ENCODE data around the gene KLHL5. TPM values are rescaled to one million over a fixed set of nuclear protein-coding genes. Genes with fewer than 3 reads are reported as not detected.

Gene KLHL5
- total and polyA plus RNA-seq, 4 experiments from 2014 or later = 18.6 to 38.4 (median 30.4) TPM

GRCh38 chr4:39106011-39106410 lies 44.0 kb downstream of the KLHL5 start:
- Mint-ChIP-seq H3K4me3 (no peak overlapping the region), H3K9me3 (peaks cover 0 to 4% (median 0%) of the 10 kb centered on the region in 8 donors), H3K36me3 (peaks cover 31 to 43% of the 10 kb centered on the region in 2 donors), H3K27ac (peak overlapping the region in 4 of 7 donors; percentile 1 to 76 (median 28)), H3K27me3 (no peaks in the 10 kb centered on the region), H3K4me1 (peaks cover 0 to 5% (median 2%) of the 10 kb centered on the region in 4 donors)
- H3K27me3 ChIP-seq (ENCODE audit: insufficient read depth, low read length) = no peaks in the 10 kb centered on the region
- H3K36me3 ChIP-seq (ENCODE audit: insufficient read depth, low read length) = peaks cover 4% of the 10 kb centered on the region
- POLR2A ChIA-PET (ENCODE audit: partially characterized antibody) = interaction anchor here (0.5 kb wide), 1 partner anchor 133 kb away, joined by 3 read pairs; no protein-coding TSS in a partner anchor
- no peaks in the 10 kb centered on the region for H3K9me3 ChIP-seq (ENCODE audit: control insufficient read depth in 1 of 2, low read length in 2 of 2)
- H3K4me3 ChIP-seq (ENCODE audit: low read length in 2 of 2) = no peak overlapping the region
- intact Hi-C loops (cut with micrococcal nuclease) = no loop called here
- DNase-seq = no peak
- H3K4me1 ChIP-seq (ENCODE audit: insufficient read depth, low read length) = no peaks in the 10 kb centered on the region
- CTCF ChIA-PET (ENCODE audit: partially characterized antibody) = no interaction called here
- H3K27ac ChIP-seq (ENCODE audit: low read depth, low read length) = no peak overlapping the region

- Mint-ChIP-seq H3K4me3 (no peak overlapping the region), H3K36me3 (peaks cover 51 to 53% of the 10 kb centered on the region in 2 donors), H3K27ac (no peak overlapping the region), H3K4me1 (peaks cover 21 to 31% (median 24%) of the 10 kb centered on the region in 4 donors), H3K27me3 (no peaks in the 10 kb centered on the region), H3K9me3 (peaks cover 0 to 8% (median 0%) of the 10 kb centered on the region in 8 donors)
- no peak overlapping the region for H3K27ac ChIP-seq (ENCODE audit: low read depth, low read length)
- H3K9me3 ChIP-seq (ENCODE audit: control insufficient read depth in 1 of 2, low read length in 2 of 2) = no peaks in the 10 kb centered on the region
- peaks cover 21% of the 10 kb centered on the region for H3K4me1 ChIP-seq (ENCODE audit: insufficient read depth, low read length)
- H3K4me3 ChIP-seq (ENCODE audit: low read length in 2 of 2) = no peak overlapping the region
- POLR2A ChIA-PET (ENCODE audit: partially characterized antibody) = no interaction called here
- no peaks in the 10 kb centered on the region for H3K27me3 ChIP-seq (ENCODE audit: insufficient read depth, low read length)
- CTCF ChIA-PET (ENCODE audit: partially characterized antibody) = no interaction called here
- peaks cover 13% of the 10 kb centered on the region for H3K36me3 ChIP-seq (ENCODE audit: insufficient read depth, low read length)
- intact Hi-C loops (cut with micrococcal nuclease) = no loop called here
- no peak for DNase-seq
Observed at GRCh38 chr4:39114436-39114835, 52.4 kb downstream of the KLHL5 start.

- H3K4me3 ChIP-seq (ENCODE audit: low read length in 2 of 2) = no peak overlapping the region
- Mint-ChIP-seq H3K9me3 (peaks cover 0 to 8% (median 0%) of the 10 kb centered on the region in 8 donors), H3K4me1 (peaks cover 21 to 39% (median 24%) of the 10 kb centered on the region in 4 donors), H3K27ac (peak overlapping the region; percentile 36 to 92 (median 82)), H3K4me3 (peak overlapping the region in 7 of 8 donors; percentile 37 to 83 (median 72)), H3K36me3 (peaks cover 51 to 55% of the 10 kb centered on the region in 2 donors), H3K27me3 (no peaks in the 10 kb centered on the region)
- intact Hi-C loops (cut with micrococcal nuclease) = no loop called here
- POLR2A ChIA-PET (ENCODE audit: partially characterized antibody) = interaction anchor here (0.5 to 0.7 kb wide), 2 partner anchors 104 to 143 kb away, joined by 3 read pairs; no protein-coding TSS in a partner anchor
- peak in 1 of 5 donors; percentile 12 for DNase-seq
- no peak overlapping the region for H3K27ac ChIP-seq (ENCODE audit: low read depth, low read length)
- CTCF ChIA-PET (ENCODE audit: partially characterized antibody) = interaction anchor here (1.0 to 3.4 kb wide), 5 partner anchors 14 to 258 kb away, joined by 3 to 17 read pairs (median 7); no protein-coding TSS in a partner anchor
- peaks cover 13% of the 10 kb centered on the region for H3K36me3 ChIP-seq (ENCODE audit: insufficient read depth, low read length)
- peaks cover 21% of the 10 kb centered on the region for H3K4me1 ChIP-seq (ENCODE audit: insufficient read depth, low read length)
- no peaks in the 10 kb centered on the region for H3K9me3 ChIP-seq (ENCODE audit: control insufficient read depth in 1 of 2, low read length in 2 of 2)
- no peaks in the 10 kb centered on the region for H3K27me3 ChIP-seq (ENCODE audit: insufficient read depth, low read length)
Observed at GRCh38 chr4:39118034-39118658, 56.1 kb downstream of the KLHL5 start.

- Mint-ChIP-seq H3K4me1 (peaks cover 20 to 39% (median 23%) of the 10 kb centered on the region in 4 donors), H3K27me3 (no peaks in the 10 kb centered on the region), H3K4me3 (no peak overlapping the region), H3K36me3 (peaks cover 34 to 44% of the 10 kb centered on the region in 2 donors), H3K27ac (peak overlapping the region in 1 of 7 donors; percentile 6), H3K9me3 (peaks cover 0 to 8% (median 0%) of the 10 kb centered on the region in 8 donors)
- no peak overlapping the region for H3K4me3 ChIP-seq (ENCODE audit: low read length in 2 of 2)
- H3K36me3 ChIP-seq (ENCODE audit: insufficient read depth, low read length) = no peaks in the 10 kb centered on the region
- H3K9me3 ChIP-seq (ENCODE audit: control insufficient read depth in 1 of 2, low read length in 2 of 2) = no peaks in the 10 kb centered on the region
- CTCF ChIA-PET (ENCODE audit: partially characterized antibody) = interaction anchor here (3.4 kb wide), 1 partner anchor 15 kb away, joined by 17 read pairs; no protein-coding TSS in a partner anchor
- peaks cover 21% of the 10 kb centered on the region for H3K4me1 ChIP-seq (ENCODE audit: insufficient read depth, low read length)
- H3K27me3 ChIP-seq (ENCODE audit: insufficient read depth, low read length) = no peaks in the 10 kb centered on the region
- H3K27ac ChIP-seq (ENCODE audit: low read depth, low read length) = no peak overlapping the region
- DNase-seq = no peak
- intact Hi-C loops (cut with micrococcal nuclease) = no loop called here
- POLR2A ChIA-PET (ENCODE audit: partially characterized antibody) = no interaction called here
Observed at GRCh38 chr4:39120418-39120817, 58.4 kb downstream of the KLHL5 start.

GRCh38 chr4:39124885-39125599 lies 63.0 kb downstream of the KLHL5 start:
- intact Hi-C loops (cut with micrococcal nuclease) = no loop called here
- Histone ChIP-seq H3K27ac (ENCODE audit: low read depth, low read length) (no peak overlapping the region), H3K9me3 (ENCODE audit: control insufficient read depth in 1 of 2, low read length in 2 of 2) (no peaks in the 10 kb centered on the region), H3K36me3 (ENCODE audit: insufficient read depth, low read length) (no peaks in the 10 kb centered on the region), H3K27me3 (ENCODE audit: insufficient read depth, low read length) (no peaks in the 10 kb centered on the region), H3K4me1 (ENCODE audit: insufficient read depth, low read length) (no peaks in the 10 kb centered on the region), H3K4me3 (ENCODE audit: low read length in 2 of 2) (no peak overlapping the region)
- no peak for DNase-seq
- ChIA-PET CTCF (ENCODE audit: partially characterized antibody) (interaction anchor here (0.9 to 1.0 kb wide), 3 partner anchors 10 to 223 kb away, joined by 3 to 5 read pairs (median 3); no protein-coding TSS in a partner anchor), POLR2A (ENCODE audit: partially characterized antibody) (no interaction called here)
- H3K4me1 Mint-ChIP-seq = peaks cover 0 to 2% (median 0%) of the 10 kb centered on the region in 4 donors
- no peak overlapping the region for H3K27ac Mint-ChIP-seq
- no peak overlapping the region for H3K4me3 Mint-ChIP-seq
- H3K9me3 Mint-ChIP-seq = no peaks in the 10 kb centered on the region
- no peaks in the 10 kb centered on the region for H3K27me3 Mint-ChIP-seq
- peaks cover 16 to 34% of the 10 kb centered on the region in 2 donors for H3K36me3 Mint-ChIP-seq

GRCh38 chr4:39125600-39125985 lies 63.6 kb downstream of the KLHL5 start:
- Histone ChIP-seq H3K27ac (ENCODE audit: low read depth, low read length) (no peak overlapping the region), H3K4me1 (ENCODE audit: insufficient read depth, low read length) (no peaks in the 10 kb centered on the region), H3K4me3 (ENCODE audit: low read length in 2 of 2) (no peak overlapping the region), H3K36me3 (ENCODE audit: insufficient read depth, low read length) (no peaks in the 10 kb centered on the region), H3K9me3 (ENCODE audit: control insufficient read depth in 1 of 2, low read length in 2 of 2) (no peaks in the 10 kb centered on the region), H3K27me3 (ENCODE audit: insufficient read depth, low read length) (no peaks in the 10 kb centered on the region)
- no peaks in the 10 kb centered on the region for H3K27me3 Mint-ChIP-seq
- CTCF ChIA-PET (ENCODE audit: partially characterized antibody) = interaction anchor here (0.9 kb wide), 1 partner anchor 9 kb away, joined by 5 read pairs; no protein-coding TSS in a partner anchor
- no peak overlapping the region for H3K27ac Mint-ChIP-seq
- no peaks in the 10 kb centered on the region for H3K9me3 Mint-ChIP-seq
- no peaks in the 10 kb centered on the region for H3K4me1 Mint-ChIP-seq
- DNase-seq = no peak
- intact Hi-C loops (cut with micrococcal nuclease) = no loop called here
- no peak overlapping the region for H3K4me3 Mint-ChIP-seq
- H3K36me3 Mint-ChIP-seq = peaks cover 11 to 34% of the 10 kb centered on the region in 2 donors
- POLR2A ChIA-PET (ENCODE audit: partially characterized antibody) = no interaction called here
